ENCODE results near the gene ZAR1L.

Gene ZAR1L

DNA sequence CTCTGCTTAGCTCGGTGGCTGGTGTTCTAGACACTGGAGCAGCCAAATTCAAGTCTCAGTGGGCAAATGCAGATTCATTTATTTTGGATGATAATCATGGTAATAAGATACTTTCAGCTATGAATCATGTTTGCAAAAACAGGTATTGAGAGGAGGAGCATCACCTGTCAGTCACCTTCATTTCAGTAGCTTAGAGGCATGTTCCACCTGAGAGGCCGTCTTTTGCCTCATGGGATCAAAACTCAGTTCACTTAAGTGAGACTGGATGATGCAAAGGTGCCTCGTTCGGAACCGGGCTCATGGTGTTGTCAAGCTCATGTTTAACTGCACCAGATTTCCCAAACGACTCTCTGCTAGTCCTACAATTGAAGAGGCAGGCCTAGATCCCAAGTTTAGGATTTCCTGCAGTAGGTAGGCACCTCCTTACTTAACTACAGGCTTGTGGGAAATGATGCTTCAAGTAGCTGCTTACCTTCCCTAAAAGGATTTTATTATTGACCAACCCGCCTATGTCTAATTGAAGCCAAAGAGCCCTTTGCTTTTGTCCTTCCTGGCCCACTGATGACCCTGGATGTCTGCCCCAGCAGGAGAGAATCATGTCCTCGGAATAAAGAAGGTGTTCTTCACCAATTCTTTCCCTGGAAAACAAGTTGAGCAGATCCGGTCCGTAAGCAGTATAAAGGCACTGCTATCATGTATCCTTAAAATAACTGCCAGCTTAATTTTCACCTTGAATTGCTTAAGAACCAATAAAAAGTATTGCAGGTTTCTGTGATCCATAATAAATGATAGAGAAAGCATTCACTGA is 60.0 kb downstream of the ZAR1L start:
- DNase-seq: no peak

DNA sequence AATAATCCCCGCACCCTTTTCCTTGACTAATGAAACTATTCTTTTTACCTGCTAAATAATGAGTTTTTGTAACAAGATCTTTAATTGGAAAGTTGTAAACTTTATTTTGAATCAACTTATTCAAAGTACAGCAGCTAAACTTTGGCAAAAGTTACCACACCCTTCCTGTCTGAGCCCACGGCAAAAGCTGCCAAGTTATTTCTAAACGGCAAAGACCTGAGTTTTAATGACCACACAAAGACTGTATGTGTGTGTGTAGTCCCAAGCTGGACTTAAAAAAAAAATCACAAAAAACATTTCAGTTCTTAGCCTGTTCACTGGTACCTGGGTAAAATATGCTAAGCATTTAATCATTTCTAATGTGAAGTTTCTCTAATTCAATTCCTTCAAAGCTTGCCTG is 60.7 kb downstream of the ZAR1L start:
- no peak for DNase-seq

DNA sequence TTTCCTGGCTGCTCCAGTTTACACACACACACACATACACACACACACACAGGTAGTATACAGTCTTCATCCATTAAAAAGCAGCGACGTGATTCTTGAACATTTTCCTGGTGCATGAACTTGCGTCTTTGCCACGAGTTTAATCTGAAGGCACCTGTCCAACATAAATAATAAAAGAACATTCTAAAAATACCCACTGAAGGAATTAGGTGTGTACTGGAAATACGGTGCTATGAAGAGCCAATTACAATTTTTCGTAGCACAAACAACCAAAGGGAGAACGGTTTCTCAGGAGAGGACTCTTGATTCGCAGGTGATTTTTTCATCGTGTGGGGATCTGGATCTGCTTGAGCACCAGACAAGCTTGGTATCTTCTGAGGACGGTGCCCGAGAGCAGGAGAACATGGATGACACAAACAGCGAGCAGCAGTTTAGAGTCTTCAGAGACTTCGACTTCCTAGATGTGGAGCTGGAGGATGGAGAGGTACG is 61.2 kb downstream of the ZAR1L start:
- DNase-seq: no peak
